ENCODE results near the gene PLCG1.
"Not testable (repeated sequence)": the region's sequence is repeated elsewhere in the genome, so short reads cannot be mapped to it uniquely, and the experiment has no call there.

PLCG1 gene

GRCh38 chr20:41121399-41121798, 15.9 kb upstream of the PLCG1 start:
- FAIRE-seq = no peak
- TF ChIP-seq POLR2AphosphoS5 (IDR thresholded peaks at IDR 0.05; ENCODE audit: low read depth, low read length) (no peak), POLR2A (IDR thresholded peaks at IDR 0.05; ENCODE audit: low read depth, low read length) (no peak), PAX5 (IDR thresholded peaks at IDR 0.05; ENCODE audit: insufficient read depth, low read length, severe bottlenecking) (no peak), TAF1 (IDR thresholded peaks at IDR 0.05; ENCODE audit: low read depth, low read length) (no peak), SPI1 (IDR thresholded peaks at IDR 0.05; ENCODE audit: low read depth, low read length) (no peak), POU2F2 (IDR thresholded peaks at IDR 0.05; ENCODE audit: low read depth, low read length) (no peak)
- DNase-seq (ENCODE audit: insufficient read length, low spot score) = no peak

- FAIRE-seq (no peak), DNase-seq (ENCODE audit: insufficient read length, low spot score) (no peak)
- TF ChIP-seq PAX5 (IDR thresholded peaks at IDR 0.05; ENCODE audit: insufficient read depth, low read length, severe bottlenecking) (no peak), SPI1 (IDR thresholded peaks at IDR 0.05; ENCODE audit: low read depth, low read length) (no peak), POLR2A (IDR thresholded peaks at IDR 0.05; ENCODE audit: low read depth, low read length) (no peak), POLR2AphosphoS5 (IDR thresholded peaks at IDR 0.05; ENCODE audit: low read depth, low read length) (no peak), POU2F2 (IDR thresholded peaks at IDR 0.05; ENCODE audit: low read depth, low read length) (no peak), TAF1 (IDR thresholded peaks at IDR 0.05; ENCODE audit: low read depth, low read length) (no peak)
These were observed 13.7 kb upstream of the PLCG1 start for GRCh38 chr20:41123631-41124030.

- FAIRE-seq = no peak
- DNase-seq (ENCODE audit: insufficient read length, low spot score) = no peak
- TF ChIP-seq POLR2AphosphoS5 (IDR thresholded peaks at IDR 0.05; ENCODE audit: low read depth, low read length) (no peak), SPI1 (IDR thresholded peaks at IDR 0.05; ENCODE audit: low read depth, low read length) (no peak), TAF1 (IDR thresholded peaks at IDR 0.05; ENCODE audit: low read depth, low read length) (no peak), POU2F2 (IDR thresholded peaks at IDR 0.05; ENCODE audit: low read depth, low read length) (no peak), POLR2A (IDR thresholded peaks at IDR 0.05; ENCODE audit: low read depth, low read length) (no peak)
These were observed 12.8 kb upstream of the PLCG1 start for GRCh38 chr20:41124451-41125094.

GRCh38 chr20:41125530-41126457, 11.5 kb upstream of the PLCG1 start:
- TF ChIP-seq POLR2AphosphoS5 (IDR thresholded peaks at IDR 0.05; ENCODE audit: low read depth, low read length) = no peak
- TF ChIP-seq POU2F2 (IDR thresholded peaks at IDR 0.05; ENCODE audit: low read depth, low read length) = no peak
- no peak for TF ChIP-seq SPI1 (IDR thresholded peaks at IDR 0.05; ENCODE audit: low read depth, low read length)
- TF ChIP-seq PAX5 (IDR thresholded peaks at IDR 0.05; ENCODE audit: insufficient read depth, low read length, severe bottlenecking) = no peak
- TF ChIP-seq TAF1 (IDR thresholded peaks at IDR 0.05; ENCODE audit: low read depth, low read length) = no peak
- TF ChIP-seq POLR2A (IDR thresholded peaks at IDR 0.05; ENCODE audit: low read depth, low read length) = no peak
- DNase-seq (ENCODE audit: insufficient read length, low spot score) (no peak), FAIRE-seq (no peak)

- FAIRE-seq (no peak), DNase-seq (ENCODE audit: insufficient read length, low spot score) (no peak)
- TF ChIP-seq POLR2AphosphoS5 (IDR thresholded peaks at IDR 0.05; ENCODE audit: low read depth, low read length) (no peak), POU2F2 (IDR thresholded peaks at IDR 0.05; ENCODE audit: low read depth, low read length) (no peak), TAF1 (IDR thresholded peaks at IDR 0.05; ENCODE audit: low read depth, low read length) (no peak), SPI1 (IDR thresholded peaks at IDR 0.05; ENCODE audit: low read depth, low read length) (no peak), POLR2A (IDR thresholded peaks at IDR 0.05; ENCODE audit: low read depth, low read length) (no peak), PAX5 (IDR thresholded peaks at IDR 0.05; ENCODE audit: insufficient read depth, low read length, severe bottlenecking) (no peak)
These were observed 10.6 kb upstream of the PLCG1 start for GRCh38 chr20:41126719-41127118.

GRCh38 chr20:41128317-41128716, 9.0 kb upstream of the PLCG1 start:
- not testable (repeated sequence) for DNase-seq (ENCODE audit: insufficient read length, low spot score); FAIRE-seq

GRCh38 chr20:41131594-41132387, 5.6 kb upstream of the PLCG1 start:
- TF ChIP-seq POLR2A (IDR thresholded peaks at IDR 0.05; ENCODE audit: low read depth, low read length) (no peak), PAX5 (IDR thresholded peaks at IDR 0.05; ENCODE audit: insufficient read depth, low read length, severe bottlenecking) (no peak), TAF1 (IDR thresholded peaks at IDR 0.05; ENCODE audit: low read depth, low read length) (no peak), POU2F2 (IDR thresholded peaks at IDR 0.05; ENCODE audit: low read depth, low read length) (no peak), SPI1 (IDR thresholded peaks at IDR 0.05; ENCODE audit: low read depth, low read length) (no peak), POLR2AphosphoS5 (IDR thresholded peaks at IDR 0.05; ENCODE audit: low read depth, low read length) (no peak)
- FAIRE-seq (no peak), DNase-seq (ENCODE audit: insufficient read length, low spot score) (no peak)

- not testable (repeated sequence) for FAIRE-seq; DNase-seq (ENCODE audit: insufficient read length, low spot score)
These were observed 5.0 kb upstream of the PLCG1 start for GRCh38 chr20:41132388-41132775.

GRCh38 chr20:41133709-41134361, 3.5 kb upstream of the PLCG1 start:
- TF ChIP-seq TAF1 (IDR thresholded peaks at IDR 0.05; ENCODE audit: low read depth, low read length) = 0 out of 2 replicates have a peak, but pooled peaks have one; percentile 32
- no peak for TF ChIP-seq PAX5 (IDR thresholded peaks at IDR 0.05; ENCODE audit: insufficient read depth, low read length, severe bottlenecking)
- TF ChIP-seq POU2F2 (IDR thresholded peaks at IDR 0.05; ENCODE audit: low read depth, low read length) = peak; percentile 94
- peak; percentile 46; the same call in 1 of the 2 replicates for TF ChIP-seq POLR2AphosphoS5 (IDR thresholded peaks at IDR 0.05; ENCODE audit: low read depth, low read length)
- TF ChIP-seq POLR2A (IDR thresholded peaks at IDR 0.05; ENCODE audit: low read depth, low read length) = peak; percentile 57; the same call in 1 of the 2 replicates
- no peak for TF ChIP-seq SPI1 (IDR thresholded peaks at IDR 0.05; ENCODE audit: low read depth, low read length)
- FAIRE-seq (peak; percentile 95), DNase-seq (ENCODE audit: insufficient read length, low spot score) (peak; percentile 55)

All from GM12891 (cell line).